Stomach smooth muscle (tissue), 2 donors: ENCODE data around the gene HIRA.

Experiments used
- H3K27ac ChIP-seq: one replicate; pipeline ENCODE4 v1.7.0; 2013; ENCODE audit warnings: mild to moderate bottlenecking, low read length, inconsistent platforms
- H3K27me3 ChIP-seq, 2 donors: one replicate each; pipeline ENCODE4 v1.7.0; 2013; ENCODE audit warnings: low read length in 2 of 2; ENCODE audit not compliant: insufficient read depth in 2 of 2, control insufficient read depth in 1 of 2
- H3K36me3 ChIP-seq, 2 donors: one replicate each; pipeline ENCODE4 v1.7.0; 2013; ENCODE audit warnings: low read length in 2 of 2; ENCODE audit not compliant: control insufficient read depth in 2 of 2, insufficient read depth in 2 of 2
- H3K4me1 ChIP-seq: one replicate; pipeline ENCODE4 v1.7.0; 2013; ENCODE audit warnings: low read length; ENCODE audit not compliant: control insufficient read depth, insufficient read depth
- H3K4me3 ChIP-seq, 2 donors: one replicate each; pipeline ENCODE4 v1.7.0; 2013; ENCODE audit warnings: low read length in 2 of 2
- H3K9ac ChIP-seq, 2 donors: one replicate each; pipeline ENCODE4 v1.7.0; 2013; ENCODE audit warnings: low read length in 2 of 2, mild to moderate bottlenecking in 1 of 2
- H3K9me3 ChIP-seq, 2 donors: one replicate each; pipeline ENCODE4 v1.7.0; 2013; ENCODE audit warnings: low read length in 2 of 2; ENCODE audit not compliant: control insufficient read depth in 2 of 2
- donor health status: healthy.
- donor health status: Pancreatic carcinoma.

Gene HIRA

DNA sequence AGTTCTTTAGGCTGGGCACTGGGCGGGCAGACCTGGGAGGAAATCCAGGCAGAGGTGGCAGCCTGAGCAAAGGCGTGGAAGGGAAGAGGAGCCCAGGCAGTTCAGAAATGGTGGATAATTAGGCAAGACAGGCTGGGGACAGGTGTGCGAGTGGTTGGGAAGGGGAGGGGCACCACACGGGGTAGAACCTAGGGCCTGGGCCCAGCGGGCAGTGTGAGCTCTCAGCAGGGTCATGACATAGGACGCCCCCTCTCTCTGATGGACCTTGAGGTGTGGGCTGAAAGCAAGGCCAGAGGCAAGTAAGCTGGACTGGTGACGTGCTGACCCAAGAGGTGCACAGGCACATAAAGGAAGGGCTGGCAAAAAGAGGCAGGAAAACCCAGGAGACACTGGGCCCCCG, 40.7 kb upstream of the HIRA start:
- peaks cover 56 to 72% of the 10 kb centered on the region in 2 donors for H3K36me3 ChIP-seq
- H3K9ac ChIP-seq: no peak overlapping the region
- H3K27ac ChIP-seq: no peak overlapping the region
- H3K4me1 ChIP-seq: peaks cover 3% of the 10 kb centered on the region
- no peak overlapping the region for H3K4me3 ChIP-seq
- no peaks in the 10 kb centered on the region for H3K27me3 ChIP-seq
- no peaks in the 10 kb centered on the region for H3K9me3 ChIP-seq

GRCh38 chr22:19471572-19471971, 40.0 kb upstream of the HIRA start:
- Histone ChIP-seq H3K4me1 (peaks cover 3% of the 10 kb centered on the region), H3K9ac (no peak overlapping the region), H3K4me3 (no peak overlapping the region), H3K9me3 (no peaks in the 10 kb centered on the region), H3K36me3 (peaks cover 58 to 77% of the 10 kb centered on the region in 2 donors), H3K27ac (no peak overlapping the region), H3K27me3 (no peaks in the 10 kb centered on the region)

DNA sequence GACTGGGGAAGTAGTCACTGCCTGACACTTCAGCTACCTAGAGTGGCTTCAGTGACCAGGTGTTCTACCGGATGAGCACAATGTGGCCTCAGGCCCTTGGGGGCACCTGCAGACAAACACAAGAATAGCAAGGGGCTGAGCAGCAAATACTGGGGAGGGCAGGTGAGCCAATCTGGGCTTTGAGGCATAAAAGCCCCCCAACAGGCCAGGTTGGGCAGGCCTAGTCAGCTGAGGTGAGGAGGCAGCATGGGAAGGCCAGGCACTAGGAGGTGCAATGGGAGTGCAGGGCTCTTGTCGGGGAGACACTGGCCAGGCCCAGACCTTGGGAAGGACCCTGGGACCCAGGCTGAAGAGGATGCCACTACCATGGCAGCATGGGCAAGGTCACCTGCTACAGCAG, 38.5 kb upstream of the HIRA start:
- Histone ChIP-seq H3K36me3 (peaks cover 68 to 80% of the 10 kb centered on the region in 2 donors), H3K4me3 (no peak overlapping the region), H3K9me3 (no peaks in the 10 kb centered on the region)

DNA sequence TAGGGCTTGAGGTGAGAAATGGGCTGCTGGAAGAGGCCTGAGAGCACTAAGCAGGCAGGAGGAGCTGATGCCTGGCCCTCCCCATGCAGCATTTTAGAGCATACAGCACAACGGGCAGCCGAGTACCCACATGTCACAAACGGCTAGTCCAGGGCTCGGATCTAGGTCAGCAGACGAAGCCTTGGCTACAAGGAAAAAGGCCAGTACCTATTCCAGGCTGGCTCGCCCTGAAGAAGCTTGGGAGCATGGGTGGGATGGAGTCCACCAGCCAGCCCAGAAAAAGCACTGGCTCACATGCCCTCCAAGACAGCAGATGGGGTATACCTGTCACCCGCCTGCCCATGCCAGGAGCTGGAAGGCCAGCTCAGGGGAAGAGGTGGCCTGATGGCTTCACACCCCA, 37.9 kb upstream of the HIRA start:
- Histone ChIP-seq H3K4me3 (no peak overlapping the region), H3K36me3 (peaks cover 74 to 83% of the 10 kb centered on the region in 2 donors), H3K4me1 (peaks cover 3% of the 10 kb centered on the region), H3K27me3 (no peaks in the 10 kb centered on the region), H3K9me3 (no peaks in the 10 kb centered on the region), H3K27ac (no peak overlapping the region), H3K9ac (no peak overlapping the region)

More for the DNA sequence above, 38.5 kb upstream of the HIRA start:
- no peak overlapping the region for H3K27ac ChIP-seq
- H3K9ac ChIP-seq: no peak overlapping the region
- no peaks in the 10 kb centered on the region for H3K27me3 ChIP-seq
- H3K4me1 ChIP-seq: peaks cover 3% of the 10 kb centered on the region

DNA sequence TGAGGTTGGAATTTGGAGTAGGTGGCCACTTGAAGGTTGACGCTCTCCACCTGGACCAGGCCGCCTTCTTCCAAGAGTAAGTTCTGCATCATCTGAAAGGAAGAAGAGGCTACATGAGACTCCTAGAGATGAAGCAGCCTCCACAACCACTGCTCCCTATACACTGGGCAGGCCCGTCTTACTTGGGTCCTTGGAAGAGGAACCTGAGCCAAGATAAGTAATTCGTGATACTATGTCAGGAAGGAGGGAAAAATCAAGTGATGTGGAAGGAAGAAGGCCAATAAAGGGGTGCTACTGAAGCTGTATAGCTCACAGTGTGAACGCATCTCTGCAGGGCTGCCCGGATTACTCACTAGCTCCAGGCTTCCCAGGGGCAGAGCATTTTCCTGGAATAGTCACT, 36.4 kb upstream of the HIRA start:
- H3K27ac ChIP-seq: no peak overlapping the region
- H3K36me3 ChIP-seq: peaks cover 72 to 78% of the 10 kb centered on the region in 2 donors
- H3K27me3 ChIP-seq: no peaks in the 10 kb centered on the region
- peaks cover 3% of the 10 kb centered on the region for H3K4me1 ChIP-seq
- H3K9ac ChIP-seq: no peak overlapping the region
- H3K9me3 ChIP-seq: no peaks in the 10 kb centered on the region
- H3K4me3 ChIP-seq: no peak overlapping the region

- Histone ChIP-seq H3K9me3 (no peaks in the 10 kb centered on the region), H3K27ac (no peak overlapping the region), H3K36me3 (peaks cover 70 to 72% of the 10 kb centered on the region in 2 donors), H3K9ac (no peak overlapping the region), H3K4me1 (peaks cover under 1% of the 10 kb centered on the region), H3K4me3 (no peak overlapping the region), H3K27me3 (no peaks in the 10 kb centered on the region)
Measured at GRCh38 chr22:19466848-19467752, 35.6 kb upstream of the HIRA start.

DNA sequence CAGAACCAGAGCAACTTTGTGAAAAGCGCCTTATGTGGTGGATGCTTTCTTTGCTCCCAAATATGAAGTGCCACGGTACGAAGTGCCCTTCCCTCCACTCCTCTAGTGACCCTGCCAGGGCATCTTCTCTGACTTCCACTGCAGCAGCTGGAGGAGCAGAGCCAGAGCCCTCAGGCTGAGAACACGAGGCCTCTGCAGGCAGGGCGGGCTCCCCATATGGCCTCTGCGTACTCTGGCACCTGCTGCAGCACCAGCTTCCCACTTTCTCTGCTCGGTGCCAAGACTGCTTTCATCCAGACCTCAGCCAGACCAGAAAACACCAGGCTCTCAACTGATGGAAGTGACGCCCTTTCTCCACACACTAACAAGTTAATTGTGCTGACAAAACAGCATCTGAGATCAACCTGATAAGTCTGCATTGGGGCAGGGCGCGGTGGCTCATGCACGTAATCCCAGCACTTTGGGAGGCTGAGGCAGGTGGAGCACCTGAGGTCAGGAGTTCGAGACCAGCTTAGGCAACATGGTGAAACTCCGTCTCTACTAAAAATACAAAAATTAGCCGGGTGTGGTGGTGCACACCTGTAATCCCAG, 34.7 kb upstream of the HIRA start:
- H3K4me1 ChIP-seq: no peaks in the 10 kb centered on the region
- no peak overlapping the region for H3K27ac ChIP-seq
- no peak overlapping the region for H3K4me3 ChIP-seq
- H3K9me3 ChIP-seq: no peaks in the 10 kb centered on the region
- H3K27me3 ChIP-seq: no peaks in the 10 kb centered on the region
- H3K9ac ChIP-seq: no peak overlapping the region
- H3K36me3 ChIP-seq: peaks cover 64% of the 10 kb centered on the region in 2 donors

DNA sequence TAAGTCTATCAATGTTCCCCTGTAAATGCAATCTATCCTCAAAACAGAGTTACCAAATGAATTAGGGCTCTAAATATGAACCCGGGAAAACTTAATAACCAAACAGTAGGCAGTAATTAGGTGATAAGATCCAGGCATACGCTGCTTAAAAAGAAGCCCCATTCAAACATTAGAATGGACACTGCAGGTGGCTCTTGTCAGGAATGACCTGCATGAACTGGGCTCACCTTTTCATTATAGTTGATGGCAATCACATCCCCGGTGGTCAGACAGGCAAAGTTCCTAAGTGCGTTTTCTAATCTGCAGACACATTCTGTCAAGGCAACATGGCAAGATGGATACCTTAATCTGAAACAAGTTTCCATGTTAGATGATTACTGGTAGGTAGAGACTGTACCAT, 33.4 kb upstream of the HIRA start:
- Histone ChIP-seq H3K4me3 (no peak overlapping the region), H3K9ac (no peak overlapping the region), H3K27me3 (no peaks in the 10 kb centered on the region), H3K36me3 (peaks cover 57 to 59% of the 10 kb centered on the region in 2 donors), H3K4me1 (no peaks in the 10 kb centered on the region), H3K9me3 (no peaks in the 10 kb centered on the region), H3K27ac (no peak overlapping the region)

GRCh38 chr22:19464546-19464945, 33.0 kb upstream of the HIRA start:
- Histone ChIP-seq H3K27me3 (no peaks in the 10 kb centered on the region), H3K27ac (no peak overlapping the region), H3K36me3 (peaks cover 52 to 54% of the 10 kb centered on the region in 2 donors)

DNA sequence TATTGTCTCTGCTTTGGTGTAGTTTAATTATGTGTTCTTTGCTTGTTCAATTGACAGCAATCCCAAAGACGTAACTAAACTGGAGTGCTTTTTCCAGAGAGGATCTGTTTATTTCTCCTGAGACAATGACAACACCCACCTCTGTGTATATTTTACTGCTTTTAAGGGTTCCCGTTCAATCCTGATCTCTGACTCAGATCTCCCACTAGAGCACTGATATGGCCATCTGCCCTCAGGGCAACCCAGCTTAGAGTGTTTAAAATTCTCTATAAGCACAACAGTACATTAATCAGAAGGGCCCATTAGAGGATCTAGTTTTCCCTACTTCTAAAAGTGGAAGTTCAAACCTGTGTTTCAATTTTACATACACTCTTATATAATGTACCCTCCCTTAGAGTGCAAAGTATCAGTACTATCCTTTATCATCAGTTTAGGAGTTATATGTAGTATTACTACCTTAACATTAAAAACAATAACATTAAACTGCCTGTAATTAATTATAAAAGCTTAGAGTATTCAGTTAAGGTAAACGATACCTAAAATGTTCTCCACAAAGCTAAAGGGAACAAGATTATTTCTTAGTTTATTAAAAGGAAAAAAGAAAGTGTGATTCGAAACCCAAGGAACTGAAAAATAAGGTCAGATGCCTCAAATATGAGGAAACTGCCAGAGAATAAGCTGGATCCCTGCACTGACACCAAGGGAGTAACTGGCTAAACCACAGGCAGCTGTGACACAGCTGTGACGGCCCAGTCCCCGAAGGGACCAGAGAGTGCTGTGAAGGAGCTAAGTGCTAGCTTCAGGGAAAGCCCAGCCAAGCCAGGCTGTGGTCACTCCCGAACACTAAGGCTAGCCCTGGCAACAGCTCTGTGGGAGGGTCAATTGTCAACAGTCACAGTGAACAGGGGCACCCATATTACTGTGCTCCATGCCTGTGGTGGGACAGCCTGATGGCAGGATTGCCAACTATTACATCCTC, 32.2 kb upstream of the HIRA start:
- Histone ChIP-seq H3K36me3 (peaks cover 46 to 48% of the 10 kb centered on the region in 2 donors), H3K4me1 (no peaks in the 10 kb centered on the region), H3K4me3 (no peak overlapping the region), H3K9ac (no peak overlapping the region), H3K27ac (no peak overlapping the region), H3K9me3 (no peaks in the 10 kb centered on the region), H3K27me3 (no peaks in the 10 kb centered on the region)

More at GRCh38 chr22:19464546-19464945, 33.0 kb upstream of the HIRA start:
- H3K9ac ChIP-seq: no peak overlapping the region
- no peak overlapping the region for H3K4me3 ChIP-seq
- H3K4me1 ChIP-seq: no peaks in the 10 kb centered on the region
- H3K9me3 ChIP-seq: no peaks in the 10 kb centered on the region
